HG03108 (cell line): Measurements from ENCODE around the gene DBH.

Experiments
- ATAC-seq: cut with Tn5 transposase; IDR thresholded peaks from one replicate; pipeline ENCODE4 v1.9.1; 2021; ENCODE audit warnings: moderate library complexity; ENCODE audit not compliant: unreplicated experiment

Gene DBH

GRCh38 chr9:133680976-133681657 is 45.0 kb downstream of the DBH start:
- ATAC-seq, result no peak

GRCh38 chr9:133681658-133682306 is 45.6 kb downstream of the DBH start:
- ATAC-seq, result no peak

- no peak for ATAC-seq
These were observed 46.8 kb downstream of the DBH start for GRCh38 chr9:133682818-133683585.

GRCh38 chr9:133683586-133684120 is 47.5 kb downstream of the DBH start:
- no peak for ATAC-seq

GRCh38 chr9:133684121-133684935 is 48.2 kb downstream of the DBH start:
- no peak for ATAC-seq

GRCh38 chr9:133684936-133685361 is 48.8 kb downstream of the DBH start:
- no peak for ATAC-seq

GRCh38 chr9:133685653-133686609 is 49.8 kb downstream of the DBH start:
- no peak for ATAC-seq

GRCh38 chr9:133686642-133687575 is 50.7 kb downstream of the DBH start:
- ATAC-seq, result no peak

GRCh38 chr9:133687856-133688761 is 51.9 kb downstream of the DBH start:
- ATAC-seq, result no peak

- ATAC-seq, result no peak
These were observed 53.1 kb downstream of the DBH start for GRCh38 chr9:133689151-133689763.

GRCh38 chr9:133690081-133690561 is 54.0 kb downstream of the DBH start:
- no peak for ATAC-seq

- ATAC-seq, result no peak
These were observed 55.0 kb downstream of the DBH start for GRCh38 chr9:133691191-133691590.

- ATAC-seq, result no peak
These were observed 55.6 kb downstream of the DBH start for GRCh38 chr9:133691626-133692363.

- ATAC-seq, result no peak
These were observed 56.3 kb downstream of the DBH start for GRCh38 chr9:133692364-133692985.

- ATAC-seq, result no peak
These were observed 57.0 kb downstream of the DBH start for GRCh38 chr9:133693116-133693515.
